ENCODE data around the gene TFEB. TPM values are rescaled to one million over a fixed set of nuclear protein-coding genes. Genes with fewer than 3 reads are reported as not detected.

TFEB gene
- polyA plus RNA-seq, 4 donors: 11.5 to 153 (median 27.1) TPM

DNA sequence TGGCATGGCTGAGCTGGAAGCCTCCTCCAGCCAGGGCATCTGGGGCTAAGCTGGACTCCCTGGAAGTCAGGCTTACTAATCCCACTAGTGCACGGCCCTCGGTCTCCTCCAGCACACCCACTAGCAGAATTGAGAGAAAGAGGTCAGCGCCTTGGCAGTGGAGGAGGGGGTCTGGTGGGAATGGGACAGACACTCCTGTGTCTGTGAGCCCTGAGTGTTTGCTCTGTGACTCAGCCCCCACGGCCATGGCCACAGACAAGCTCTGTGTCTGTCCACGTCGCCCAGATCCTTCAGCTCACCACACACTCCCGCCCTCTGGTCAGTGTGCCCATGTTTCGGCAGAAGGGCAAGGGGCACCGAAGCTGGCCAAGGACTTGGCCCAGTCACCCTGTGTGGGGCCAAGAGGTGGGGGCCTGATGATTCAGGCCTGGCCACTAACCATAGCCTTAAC is 88.3 kb downstream of the TFEB start:
- no peak for DNase-seq
- 66 to 82% (median 76%) methylated on average over 9 of the region's 9 CpGs for WGBS, 3 donors
- Histone ChIP-seq H3K9me3 (ENCODE audit: control insufficient read depth in 2 of 2, insufficient read depth in 1 of 2, low read depth in 1 of 2, low read length in 1 of 2) (no peaks in the 10 kb centered on the region), H3K27me3 (ENCODE audit: control insufficient read depth in 3 of 3, insufficient read depth in 3 of 3, low read length in 3 of 3) (peaks cover 0 to 22% (median 0%) of the 10 kb centered on the region in 3 donors), H3K36me3 (ENCODE audit: control insufficient read depth in 3 of 3, insufficient read depth in 2 of 3, low read depth in 1 of 3, low read length in 3 of 3) (peaks cover 0 to 31% (median 0%) of the 10 kb centered on the region in 3 donors), H3K4me1 (ENCODE audit: control insufficient read depth in 3 of 3, insufficient read depth in 2 of 3, low read depth in 1 of 3, low read length in 2 of 3) (peaks cover 0 to 6% (median 0%) of the 10 kb centered on the region in 3 donors), H3K27ac (ENCODE audit: low read depth in 1 of 3, low read length in 2 of 3) (no peak overlapping the region), H3K4me3 (ENCODE audit: low read depth in 1 of 3, low read length in 3 of 3) (no peak overlapping the region)
- no peak for FAIRE-seq

DNA sequence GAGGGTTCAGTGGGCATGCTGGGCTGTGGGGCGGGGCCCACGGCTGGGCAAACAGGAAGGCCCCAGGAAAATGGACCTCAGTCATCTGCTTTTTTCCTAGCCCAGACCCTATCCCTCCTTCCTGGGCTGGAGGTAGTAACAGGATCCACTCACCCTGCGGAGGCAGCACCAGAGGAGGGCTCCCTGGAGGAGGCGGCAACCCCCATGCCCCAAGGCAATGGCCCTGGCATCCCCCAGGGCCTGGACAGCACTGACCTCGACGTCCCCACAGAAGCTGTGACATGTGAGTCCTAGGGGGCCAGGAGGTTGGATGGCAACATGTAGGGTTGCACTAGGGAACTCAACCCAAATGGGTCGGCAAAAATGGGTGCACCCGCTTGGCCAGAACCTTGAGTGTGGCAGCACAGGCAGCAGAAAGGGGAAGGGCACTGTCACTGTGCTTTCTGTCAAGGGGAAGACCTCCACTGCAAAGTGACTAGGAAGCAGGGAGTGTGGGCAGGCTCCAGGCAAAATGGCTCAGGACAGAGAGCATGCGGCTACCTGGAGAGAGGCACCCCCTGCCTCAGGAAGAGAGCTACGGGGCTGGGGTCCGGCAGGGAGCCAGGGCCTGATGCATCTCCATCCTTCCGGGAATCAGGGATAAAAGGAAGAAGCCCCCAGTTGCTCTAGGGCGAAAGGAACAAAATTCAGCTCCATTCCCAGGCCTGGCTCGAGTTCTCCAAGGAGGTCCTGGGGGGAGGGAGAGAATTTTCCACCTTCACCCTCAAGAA is 89.2 kb downstream of the TFEB start:
- peaks cover 0 to 7% (median 0%) of the 10 kb centered on the region in 3 donors for H3K4me1 ChIP-seq (ENCODE audit: control insufficient read depth in 3 of 3, insufficient read depth in 2 of 3, low read depth in 1 of 3, low read length in 2 of 3)
- H3K4me3 ChIP-seq (ENCODE audit: low read depth in 1 of 3, low read length in 3 of 3): no peak overlapping the region
- no peak overlapping the region for H3K27ac ChIP-seq (ENCODE audit: low read depth in 1 of 3, low read length in 2 of 3)
- peaks cover 0 to 24% (median 0%) of the 10 kb centered on the region in 3 donors for H3K27me3 ChIP-seq (ENCODE audit: control insufficient read depth in 3 of 3, insufficient read depth in 3 of 3, low read length in 3 of 3)
- FAIRE-seq (no peak), DNase-seq (no peak)
- H3K9me3 ChIP-seq (ENCODE audit: control insufficient read depth in 2 of 2, insufficient read depth in 1 of 2, low read depth in 1 of 2, low read length in 1 of 2): no peaks in the 10 kb centered on the region
- 81 to 83% (median 81%) methylated on average over 14 of the region's 14 CpGs for WGBS, 3 donors
- peaks cover 0 to 29% (median 0%) of the 10 kb centered on the region in 3 donors for H3K36me3 ChIP-seq (ENCODE audit: control insufficient read depth in 3 of 3, insufficient read depth in 2 of 3, low read depth in 1 of 3, low read length in 3 of 3)

DNA sequence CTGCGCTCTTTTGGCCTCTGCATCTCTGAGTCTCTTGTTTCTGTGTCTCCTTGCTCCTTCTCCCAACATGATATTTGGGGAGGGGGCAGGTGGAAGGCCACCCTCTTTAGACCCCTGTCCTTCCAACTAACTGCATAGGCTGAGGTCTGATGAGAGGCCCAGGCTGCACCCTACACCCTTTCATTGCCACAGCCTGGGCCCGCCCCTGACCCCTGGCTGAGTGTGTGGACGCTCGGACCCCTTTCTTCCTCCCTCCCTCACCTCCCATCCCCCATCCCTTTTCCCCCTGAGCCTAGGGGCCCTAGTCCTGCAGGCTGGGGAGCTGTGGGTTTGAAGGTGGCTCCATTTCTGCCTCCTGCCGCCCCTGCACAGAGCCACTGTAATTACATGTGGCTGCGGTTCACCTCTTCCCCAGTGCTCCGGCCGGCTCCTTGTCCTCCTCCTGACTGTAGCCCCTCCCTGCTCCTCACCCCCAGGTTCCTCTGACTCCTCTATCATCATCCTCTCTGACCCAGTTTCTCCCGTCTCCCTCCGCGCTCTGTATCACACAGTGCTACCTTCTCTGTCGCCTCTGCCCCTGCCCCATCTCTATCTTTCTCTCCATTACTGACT is 90.3 kb downstream of the TFEB start:
- Histone ChIP-seq H3K27me3 (ENCODE audit: control insufficient read depth in 3 of 3, insufficient read depth in 3 of 3, low read length in 3 of 3) (peaks cover 0 to 30% (median 3%) of the 10 kb centered on the region in 3 donors), H3K4me3 (ENCODE audit: low read depth in 1 of 3, low read length in 3 of 3) (no peak overlapping the region), H3K9me3 (ENCODE audit: control insufficient read depth in 2 of 2, insufficient read depth in 1 of 2, low read depth in 1 of 2, low read length in 1 of 2) (no peaks in the 10 kb centered on the region), H3K27ac (ENCODE audit: low read depth in 1 of 3, low read length in 2 of 3) (no peak overlapping the region), H3K4me1 (ENCODE audit: control insufficient read depth in 3 of 3, insufficient read depth in 2 of 3, low read depth in 1 of 3, low read length in 2 of 3) (peaks cover 0 to 7% (median 0%) of the 10 kb centered on the region in 3 donors), H3K36me3 (ENCODE audit: control insufficient read depth in 3 of 3, insufficient read depth in 2 of 3, low read depth in 1 of 3, low read length in 3 of 3) (peaks cover 0 to 32% (median 0%) of the 10 kb centered on the region in 3 donors)
- FAIRE-seq (no peak), DNase-seq (no peak)
- WGBS, 3 donors: 72 to 82% (median 80%) methylated on average over 12 of the region's 12 CpGs

- DNase-seq (no peak), FAIRE-seq (no peak)
- Histone ChIP-seq H3K4me3 (ENCODE audit: low read depth in 1 of 3, low read length in 3 of 3) (no peak overlapping the region), H3K36me3 (ENCODE audit: control insufficient read depth in 3 of 3, insufficient read depth in 2 of 3, low read depth in 1 of 3, low read length in 3 of 3) (peaks cover 0 to 28% (median 0%) of the 10 kb centered on the region in 3 donors), H3K9me3 (ENCODE audit: control insufficient read depth in 2 of 2, insufficient read depth in 1 of 2, low read depth in 1 of 2, low read length in 1 of 2) (no peaks in the 10 kb centered on the region), H3K4me1 (ENCODE audit: control insufficient read depth in 3 of 3, insufficient read depth in 2 of 3, low read depth in 1 of 3, low read length in 2 of 3) (peaks cover 0 to 7% (median 0%) of the 10 kb centered on the region in 3 donors), H3K27ac (ENCODE audit: low read depth in 1 of 3, low read length in 2 of 3) (no peak overlapping the region), H3K27me3 (ENCODE audit: control insufficient read depth in 3 of 3, insufficient read depth in 3 of 3, low read length in 3 of 3) (peaks cover 2 to 37% (median 3%) of the 10 kb centered on the region in 3 donors)
- WGBS, 3 donors: 78 to 82% (median 78%) methylated on average over 4 of the region's 4 CpGs
These were observed 91.0 kb downstream of the TFEB start for GRCh38 chr6:41644297-41644879.

DNA sequence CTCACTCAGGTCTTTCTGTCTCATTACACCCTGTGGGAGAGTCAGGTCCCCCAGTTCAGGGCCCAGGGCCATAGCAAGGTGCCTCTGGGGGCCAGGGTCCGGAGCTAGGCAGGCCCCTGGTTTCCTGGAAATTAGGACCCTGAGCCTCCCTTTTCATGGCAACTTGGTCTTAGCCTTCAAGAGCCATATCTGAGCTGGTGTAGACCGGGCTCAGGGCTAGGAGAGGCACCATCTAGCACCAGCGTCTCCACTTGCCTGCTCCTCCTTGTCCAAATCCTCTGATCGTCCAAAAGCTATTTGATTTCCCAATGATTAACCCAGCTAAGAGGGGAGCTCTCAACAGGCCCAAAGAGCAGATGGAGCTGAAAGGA is 91.5 kb downstream of the TFEB start:
- Histone ChIP-seq H3K27me3 (ENCODE audit: control insufficient read depth in 3 of 3, insufficient read depth in 3 of 3, low read length in 3 of 3) (peaks cover 2 to 41% (median 3%) of the 10 kb centered on the region in 3 donors), H3K27ac (ENCODE audit: low read depth in 1 of 3, low read length in 2 of 3) (no peak overlapping the region), H3K4me3 (ENCODE audit: low read depth in 1 of 3, low read length in 3 of 3) (no peak overlapping the region), H3K36me3 (ENCODE audit: control insufficient read depth in 3 of 3, insufficient read depth in 2 of 3, low read depth in 1 of 3, low read length in 3 of 3) (peaks cover 0 to 23% (median 0%) of the 10 kb centered on the region in 3 donors), H3K9me3 (ENCODE audit: control insufficient read depth in 2 of 2, insufficient read depth in 1 of 2, low read depth in 1 of 2, low read length in 1 of 2) (no peaks in the 10 kb centered on the region), H3K4me1 (ENCODE audit: control insufficient read depth in 3 of 3, insufficient read depth in 2 of 3, low read depth in 1 of 3, low read length in 2 of 3) (peaks cover 0 to 9% (median 0%) of the 10 kb centered on the region in 3 donors)
- FAIRE-seq: no peak
- no peak for DNase-seq
- 75 to 80% (median 78%) methylated on average over 4 of the region's 4 CpGs for WGBS, 3 donors

GRCh38 chr6:41642960-41643898 is 92.2 kb downstream of the TFEB start:
- FAIRE-seq: no peak
- DNase-seq: no peak

GRCh38 chr6:41642090-41642959 is 93.1 kb downstream of the TFEB start:
- WGBS, 3 donors: 68 to 71% (median 70%) methylated on average over 11 of the region's 11 CpGs
- H3K27me3 ChIP-seq (ENCODE audit: control insufficient read depth in 3 of 3, insufficient read depth in 3 of 3, low read length in 3 of 3): peaks cover 3 to 51% (median 4%) of the 10 kb centered on the region in 3 donors
- H3K4me3 ChIP-seq (ENCODE audit: low read depth in 1 of 3, low read length in 3 of 3): no peak overlapping the region
- H3K27ac ChIP-seq (ENCODE audit: low read depth in 1 of 3, low read length in 2 of 3): no peak overlapping the region
- H3K9me3 ChIP-seq (ENCODE audit: control insufficient read depth in 2 of 2, insufficient read depth in 1 of 2, low read depth in 1 of 2, low read length in 1 of 2): no peaks in the 10 kb centered on the region
- H3K36me3 ChIP-seq (ENCODE audit: control insufficient read depth in 3 of 3, insufficient read depth in 2 of 3, low read depth in 1 of 3, low read length in 3 of 3): peaks cover 0 to 15% (median 0%) of the 10 kb centered on the region in 3 donors
- DNase-seq (no peak), FAIRE-seq (no peak)
- H3K4me1 ChIP-seq (ENCODE audit: control insufficient read depth in 3 of 3, insufficient read depth in 2 of 3, low read depth in 1 of 3, low read length in 2 of 3): peaks cover 0 to 17% (median 0%) of the 10 kb centered on the region in 3 donors

More at GRCh38 chr6:41642960-41643898, 92.2 kb downstream of the TFEB start:
- no peaks in the 10 kb centered on the region for H3K9me3 ChIP-seq (ENCODE audit: control insufficient read depth in 2 of 2, insufficient read depth in 1 of 2, low read depth in 1 of 2, low read length in 1 of 2)
- no peak overlapping the region for H3K27ac ChIP-seq (ENCODE audit: low read depth in 1 of 3, low read length in 2 of 3)
- peaks cover 0 to 16% (median 0%) of the 10 kb centered on the region in 3 donors for H3K36me3 ChIP-seq (ENCODE audit: control insufficient read depth in 3 of 3, insufficient read depth in 2 of 3, low read depth in 1 of 3, low read length in 3 of 3)
- 70 to 78% (median 71%) methylated on average over 10 of the region's 10 CpGs for WGBS, 3 donors
- H3K27me3 ChIP-seq (ENCODE audit: control insufficient read depth in 3 of 3, insufficient read depth in 3 of 3, low read length in 3 of 3): peaks cover 2 to 42% (median 3%) of the 10 kb centered on the region in 3 donors
- no peak overlapping the region for H3K4me3 ChIP-seq (ENCODE audit: low read depth in 1 of 3, low read length in 3 of 3)
- peaks cover 0 to 9% (median 0%) of the 10 kb centered on the region in 3 donors for H3K4me1 ChIP-seq (ENCODE audit: control insufficient read depth in 3 of 3, insufficient read depth in 2 of 3, low read depth in 1 of 3, low read length in 2 of 3)
